SK-N-SH (cell line): Measurements from ENCODE around the gene DCAF4L1. TPM values are rescaled to one million over a fixed set of nuclear protein-coding genes. Genes with fewer than 3 reads are reported as not detected.

ENCODE experiments used
- CTCF ChIA-PET: fragments of 300-600, 350-600 bp; formaldehyde crosslinking; extraction: SDS; loops from one replicate; lab custom pipeline; 2021; lab: Yijun Ruan, JAX
- POLR2A ChIA-PET: fragments of 350-600 bp; sonication (Branson Sonifier 250); formaldehyde crosslinking; extraction: SDS; loops from one replicate; lab custom pipeline; 2020; ENCODE audit warnings: antibody characterized with exemption, inconsistent platforms; lab: Yijun Ruan, JAX
- DNase-seq: peaks from one replicate; pipeline ENCODE4 v3.0.0; 2012
- H2AFZ ChIP-seq: fragments of 200-600 bp; sonication (generic); 2 replicates; pipeline ENCODE4 v1.8.1; 2016; ENCODE audit warnings: antibody characterized with exemption, mild to moderate bottlenecking, low read depth
- H3F3A ChIP-seq: fragments of 200-600 bp; sonication (generic); replicated peaks from 2 replicates; pipeline ENCODE3; 2016; ENCODE audit warnings: antibody characterized with exemption, mild to moderate bottlenecking; ENCODE audit not compliant: insufficient read depth
- H3K27ac ChIP-seq, 2 experiments: fragments of 200-500 bp in 1 of 2; fragments of 200-600 bp in 1 of 2; sonication (Bioruptor generic) in 1 of 2; sonication (generic), shearing (Covaris generic) in 1 of 2; 2 replicates each; pipeline versions ENCODE4 v1.5.1 to v1.6.1; 2014 to 2016; ENCODE audit warnings: low read depth in 2 of 2, inconsistent platforms in 1 of 2, low read length in 1 of 2, mild to moderate bottlenecking in 1 of 2, mixed read lengths in 1 of 2
- H3K27me3 ChIP-seq: fragments of 200-600 bp; sonication (generic), shearing (Covaris generic); 2 replicates; pipeline ENCODE4 v1.6.1; 2016; ENCODE audit warnings: mixed run types; ENCODE audit not compliant: insufficient read depth
- H3K36me3 ChIP-seq, 2 experiments: fragments of 200-500 bp in 1 of 2; fragments of 200-600 bp in 1 of 2; sonication (Bioruptor generic) in 1 of 2; sonication (generic) in 1 of 2; replicated peaks in 1 of 2; 2 replicates each; pipeline versions ENCODE3 to v1.5.1; 2014 to 2016; ENCODE audit warnings: low read length in 1 of 2, mild to moderate bottlenecking in 1 of 2; ENCODE audit not compliant: insufficient read depth in 2 of 2, control insufficient read depth in 1 of 2
- H3K4me1 ChIP-seq, 2 experiments: fragments of 200-500 bp in 1 of 2; fragments of 200-600 bp in 1 of 2; sonication (Bioruptor generic) in 1 of 2; sonication (generic), shearing (Covaris generic) in 1 of 2; 2 replicates each; pipeline versions ENCODE4 v1.5.1 to v1.6.1; 2014 to 2016; ENCODE audit warnings: low read depth in 1 of 2, low read length in 1 of 2, mixed run types in 1 of 2; ENCODE audit not compliant: insufficient read depth in 2 of 2, control insufficient read depth in 1 of 2
- H3K4me2 ChIP-seq: fragments of 200-600 bp; sonication (generic), shearing (Covaris generic); 2 replicates; pipeline ENCODE4 v1.6.1; 2017; ENCODE audit warnings: mixed run types
- H3K4me3 ChIP-seq, 2 experiments: fragments of 200-500 bp in 1 of 2; fragments of 200-600 bp in 1 of 2; sonication (Bioruptor generic) in 1 of 2; sonication (generic), shearing (Covaris generic) in 1 of 2; 2 replicates each; pipeline versions ENCODE4 v1.5.1 to v1.8.1; 2014 to 2016; ENCODE audit warnings: low read depth in 2 of 2, inconsistent platforms in 1 of 2, low read length in 1 of 2, mild to moderate bottlenecking in 1 of 2, mixed read lengths in 1 of 2, moderate library complexity in 1 of 2
- H3K79me2 ChIP-seq: fragments of 200-600 bp; sonication (generic); 2 replicates; pipeline ENCODE4 v1.8.1; 2017; ENCODE audit warnings: mild to moderate bottlenecking; ENCODE audit not compliant: insufficient read depth
- H3K9ac ChIP-seq: fragments of 200-600 bp; sonication (generic); 2 replicates; pipeline ENCODE4 v1.6.1; 2017; ENCODE audit warnings: mixed run types
- H3K9me2 ChIP-seq: fragments of 200-600 bp; sonication (generic); 2 replicates; pipeline ENCODE4 v1.6.1; 2017; ENCODE audit warnings: mixed run types
- H3K9me3 ChIP-seq: fragments of 200-600 bp; sonication (generic); 2 replicates; pipeline ENCODE4 v1.6.1; 2017; ENCODE audit warnings: mixed run types, mild to moderate bottlenecking, moderate library complexity
- H4K20me1 ChIP-seq: fragments of 200-600 bp; sonication (generic); 2 replicates; pipeline ENCODE4 v1.6.1; 2017; ENCODE audit warnings: mild to moderate bottlenecking, mixed run types; ENCODE audit not compliant: insufficient read depth
- FOXM1 ChIP-seq: IDR thresholded peaks from 2 replicates; pipeline ENCODE4 v1.4.0; 2012; ENCODE audit warnings: low read depth, mild to moderate bottlenecking
- GABPA ChIP-seq: IDR thresholded peaks from 2 replicates; pipeline ENCODE4 v1.4.0; 2012; ENCODE audit warnings: low read depth, mild to moderate bottlenecking
- NRF1 ChIP-seq: IDR thresholded peaks from 2 replicates; pipeline ENCODE4 v1.6.1; 2012; ENCODE audit warnings: low read depth, mild to moderate bottlenecking, low read length
- RFX5 ChIP-seq: IDR thresholded peaks from 2 replicates; pipeline ENCODE4 v1.6.1; 2012; ENCODE audit warnings: mild to moderate bottlenecking, improper control_type of control experiment, low read length
- SIN3A ChIP-seq: IDR thresholded peaks from 2 replicates; pipeline ENCODE4 v1.6.1; 2012; ENCODE audit warnings: low read depth, mild to moderate bottlenecking, low read length, moderate library complexity, borderline replicate concordance
- TAF1 ChIP-seq: IDR thresholded peaks from 2 replicates; pipeline ENCODE4 v1.6.1; 2012; ENCODE audit warnings: low read depth, mild to moderate bottlenecking, low read length, moderate library complexity, borderline replicate concordance
- TEAD4 ChIP-seq: IDR thresholded peaks from 2 replicates; pipeline ENCODE4 v1.4.0; 2012; ENCODE audit warnings: mild to moderate bottlenecking, borderline replicate concordance; ENCODE audit not compliant: insufficient read depth
- WGBS: methylation state at CpG from one replicate; pipeline ENCODE4 v1.1.6; 2017; ENCODE audit warnings: low lambda C conversion rate; 5-methylcytosine and 5-hydroxymethylcytosine counted together
- polyA plus RNA-seq, 3 experiments: library from polyadenylated mRNA; depleted of rRNA; stranded (reverse); fragments of >200 nt; gene quantifications; 2 replicates each; pipeline ENCODE4 v1.2.3, GENCODE V29; 2012
- TF ChIP-seq, protein P1 (sequence below): IDR thresholded peaks from 2 replicates; pipeline ENCODE4 v1.6.1; 2012; ENCODE audit warnings: mild to moderate bottlenecking, low read depth, low read length, moderate library complexity
- TF ChIP-seq, protein P2 (sequence below): IDR thresholded peaks from 2 replicates; pipeline ENCODE4 v1.4.0; 2012; ENCODE audit warnings: low read depth, borderline replicate concordance
- TF ChIP-seq, protein P3 (sequence below): IDR thresholded peaks from 2 replicates; pipeline ENCODE4; 2012
- TF ChIP-seq, protein P4 (sequence below): fragments of 150-350 bp; IDR thresholded peaks from 2 replicates; pipeline ENCODE4 v1.6.1; 2016; ENCODE audit warnings: mild to moderate bottlenecking, low read depth, low read length

DCAF4L1 gene
- polyA plus RNA-seq, 1 of the 3 experiments (the other 2 are of a cell fraction): 0.05 TPM

DNA sequence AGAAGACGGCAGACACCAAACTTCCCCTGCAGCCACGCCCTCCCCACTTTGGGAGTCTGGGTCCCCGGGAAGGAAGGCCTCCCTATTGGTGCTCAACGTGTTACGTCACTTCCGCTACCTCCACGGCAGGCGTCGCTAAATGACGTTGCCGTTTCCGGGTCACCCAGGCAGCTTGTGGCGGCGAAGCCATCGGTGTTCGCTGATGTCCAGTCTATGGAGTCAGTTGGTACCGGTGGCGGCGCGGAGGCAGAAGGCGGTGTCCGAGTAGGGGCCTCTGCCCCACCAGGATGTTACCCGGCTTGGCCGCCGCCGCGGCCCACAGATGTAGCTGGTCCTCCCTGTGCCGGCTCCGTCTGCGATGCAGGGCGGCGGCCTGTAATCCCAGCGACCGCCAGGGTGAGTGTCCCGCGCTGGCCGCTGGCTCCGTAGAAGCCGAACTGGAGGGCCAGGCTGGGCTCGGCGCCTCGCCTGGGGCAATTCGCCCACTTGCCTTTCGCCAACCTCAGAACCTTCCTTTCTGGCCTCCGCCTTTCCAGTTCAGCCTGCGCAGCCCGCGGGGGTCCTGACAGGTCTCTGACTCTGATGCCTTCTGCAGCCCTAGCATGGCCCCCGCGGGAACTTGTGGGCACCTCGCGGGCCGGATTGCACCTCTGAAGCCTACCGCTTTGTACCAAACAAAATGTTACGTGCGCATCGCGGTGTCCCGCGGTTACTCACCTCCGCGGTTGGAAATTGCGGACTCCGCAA is 9.0 kb downstream of the DCAF4L1 start, which contains the start of gene SLC30A9 (continued):
- TF ChIP-seq, protein P1, sequence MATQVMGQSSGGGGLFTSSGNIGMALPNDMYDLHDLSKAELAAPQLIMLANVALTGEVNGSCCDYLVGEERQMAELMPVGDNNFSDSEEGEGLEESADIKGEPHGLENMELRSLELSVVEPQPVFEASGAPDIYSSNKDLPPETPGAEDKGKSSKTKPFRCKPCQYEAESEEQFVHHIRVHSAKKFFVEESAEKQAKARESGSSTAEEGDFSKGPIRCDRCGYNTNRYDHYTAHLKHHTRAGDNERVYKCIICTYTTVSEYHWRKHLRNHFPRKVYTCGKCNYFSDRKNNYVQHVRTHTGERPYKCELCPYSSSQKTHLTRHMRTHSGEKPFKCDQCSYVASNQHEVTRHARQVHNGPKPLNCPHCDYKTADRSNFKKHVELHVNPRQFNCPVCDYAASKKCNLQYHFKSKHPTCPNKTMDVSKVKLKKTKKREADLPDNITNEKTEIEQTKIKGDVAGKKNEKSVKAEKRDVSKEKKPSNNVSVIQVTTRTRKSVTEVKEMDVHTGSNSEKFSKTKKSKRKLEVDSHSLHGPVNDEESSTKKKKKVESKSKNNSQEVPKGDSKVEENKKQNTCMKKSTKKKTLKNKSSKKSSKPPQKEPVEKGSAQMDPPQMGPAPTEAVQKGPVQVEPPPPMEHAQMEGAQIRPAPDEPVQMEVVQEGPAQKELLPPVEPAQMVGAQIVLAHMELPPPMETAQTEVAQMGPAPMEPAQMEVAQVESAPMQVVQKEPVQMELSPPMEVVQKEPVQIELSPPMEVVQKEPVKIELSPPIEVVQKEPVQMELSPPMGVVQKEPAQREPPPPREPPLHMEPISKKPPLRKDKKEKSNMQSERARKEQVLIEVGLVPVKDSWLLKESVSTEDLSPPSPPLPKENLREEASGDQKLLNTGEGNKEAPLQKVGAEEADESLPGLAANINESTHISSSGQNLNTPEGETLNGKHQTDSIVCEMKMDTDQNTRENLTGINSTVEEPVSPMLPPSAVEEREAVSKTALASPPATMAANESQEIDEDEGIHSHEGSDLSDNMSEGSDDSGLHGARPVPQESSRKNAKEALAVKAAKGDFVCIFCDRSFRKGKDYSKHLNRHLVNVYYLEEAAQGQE: no peak; the same call in 1 of the 2 replicates
- TF ChIP-seq SIN3A (0 out of 2 replicates have a peak, but pooled peaks have one; percentile 15), NRF1 (no peak), GABPA (peak; percentile 89), FOXM1 (no peak), RFX5 (0 out of 2 replicates have a peak, but pooled peaks have one; percentile 53), TEAD4 (no peak), TAF1 (peak; percentile 64)
- TF ChIP-seq, protein P2, sequence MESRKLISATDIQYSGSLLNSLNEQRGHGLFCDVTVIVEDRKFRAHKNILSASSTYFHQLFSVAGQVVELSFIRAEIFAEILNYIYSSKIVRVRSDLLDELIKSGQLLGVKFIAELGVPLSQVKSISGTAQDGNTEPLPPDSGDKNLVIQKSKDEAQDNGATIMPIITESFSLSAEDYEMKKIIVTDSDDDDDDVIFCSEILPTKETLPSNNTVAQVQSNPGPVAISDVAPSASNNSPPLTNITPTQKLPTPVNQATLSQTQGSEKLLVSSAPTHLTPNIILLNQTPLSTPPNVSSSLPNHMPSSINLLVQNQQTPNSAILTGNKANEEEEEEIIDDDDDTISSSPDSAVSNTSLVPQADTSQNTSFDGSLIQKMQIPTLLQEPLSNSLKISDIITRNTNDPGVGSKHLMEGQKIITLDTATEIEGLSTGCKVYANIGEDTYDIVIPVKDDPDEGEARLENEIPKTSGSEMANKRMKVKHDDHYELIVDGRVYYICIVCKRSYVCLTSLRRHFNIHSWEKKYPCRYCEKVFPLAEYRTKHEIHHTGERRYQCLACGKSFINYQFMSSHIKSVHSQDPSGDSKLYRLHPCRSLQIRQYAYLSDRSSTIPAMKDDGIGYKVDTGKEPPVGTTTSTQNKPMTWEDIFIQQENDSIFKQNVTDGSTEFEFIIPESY: no peak

DNA sequence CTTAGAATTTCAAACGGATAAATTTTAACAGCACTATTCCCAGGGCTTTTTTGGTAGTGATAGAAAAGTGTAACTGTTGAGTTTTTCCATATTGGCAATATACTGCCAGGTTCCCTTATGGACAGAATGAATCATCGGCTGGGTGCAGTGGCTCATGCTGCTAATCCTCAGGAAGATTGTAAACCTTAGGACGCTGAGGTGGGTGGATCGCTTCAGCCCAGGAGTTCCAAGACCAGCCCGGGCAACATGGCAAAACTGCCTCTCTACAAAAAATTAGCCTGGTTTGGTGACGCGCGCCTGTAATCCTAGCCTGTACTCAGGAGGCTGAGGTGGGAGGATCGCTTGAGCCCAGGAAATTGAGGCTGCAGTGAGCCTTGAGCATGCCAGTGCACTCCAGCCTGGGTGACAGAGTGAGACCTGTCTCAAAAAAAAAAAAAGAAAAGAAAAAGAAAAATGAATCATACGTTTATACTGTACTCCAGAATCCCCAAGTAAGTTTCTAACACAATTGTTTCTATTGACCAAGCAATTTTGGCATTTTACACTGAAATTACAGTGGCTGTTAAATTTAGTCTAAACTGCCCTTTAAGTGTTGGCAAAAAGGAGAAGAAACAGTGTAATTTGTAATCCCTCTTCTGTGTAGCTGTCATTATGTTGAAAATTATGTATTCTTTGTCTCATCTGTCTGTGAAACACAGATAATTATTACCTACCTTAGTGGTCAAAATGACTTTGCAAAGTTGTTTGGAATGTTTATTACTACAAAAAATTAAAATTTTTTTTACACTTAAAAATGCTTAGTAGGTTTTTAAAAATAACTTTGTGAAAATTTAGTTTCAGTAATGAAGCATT is 10.6 kb downstream of the DCAF4L1 start:
- Histone ChIP-seq H3K4me3 (peak overlapping the region; percentile 71 to 98; a peak in 3 of 4 replicates), H3K4me1 (peaks cover 16 to 17% of the 10 kb centered on the region in 2 experiments; a peak in 3 of 4 replicates), H3K27me3 (no peaks in the 10 kb centered on the region), H3K79me2 (peaks cover 81% of the 10 kb centered on the region), H2AFZ (no peak overlapping the region; the same call in 1 of the 2 replicates), H4K20me1 (peaks cover 23% of the 10 kb centered on the region), H3K27ac (no peak overlapping the region), H3F3A (no peaks in the 10 kb centered on the region), H3K4me2 (peak overlapping the region; percentile 76), H3K9me2 (no peaks in the 10 kb centered on the region), H3K9ac (peak overlapping the region; percentile 85; the same call in 1 of the 2 replicates), H3K9me3 (no peaks in the 10 kb centered on the region), H3K36me3 (peaks cover 6% of the 10 kb centered on the region in 2 experiments)
- no peak for DNase-seq
- 74% methylated on average over 10 of the region's 10 CpGs for WGBS
- TF ChIP-seq, protein P3, sequence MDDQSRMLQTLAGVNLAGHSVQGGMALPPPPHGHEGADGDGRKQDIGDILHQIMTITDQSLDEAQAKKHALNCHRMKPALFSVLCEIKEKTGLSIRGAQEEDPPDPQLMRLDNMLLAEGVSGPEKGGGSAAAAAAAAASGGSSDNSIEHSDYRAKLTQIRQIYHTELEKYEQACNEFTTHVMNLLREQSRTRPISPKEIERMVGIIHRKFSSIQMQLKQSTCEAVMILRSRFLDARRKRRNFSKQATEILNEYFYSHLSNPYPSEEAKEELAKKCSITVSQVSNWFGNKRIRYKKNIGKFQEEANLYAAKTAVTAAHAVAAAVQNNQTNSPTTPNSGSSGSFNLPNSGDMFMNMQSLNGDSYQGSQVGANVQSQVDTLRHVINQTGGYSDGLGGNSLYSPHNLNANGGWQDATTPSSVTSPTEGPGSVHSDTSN: no peak
- TF ChIP-seq, protein P2: no peak
- TF ChIP-seq, protein P4, sequence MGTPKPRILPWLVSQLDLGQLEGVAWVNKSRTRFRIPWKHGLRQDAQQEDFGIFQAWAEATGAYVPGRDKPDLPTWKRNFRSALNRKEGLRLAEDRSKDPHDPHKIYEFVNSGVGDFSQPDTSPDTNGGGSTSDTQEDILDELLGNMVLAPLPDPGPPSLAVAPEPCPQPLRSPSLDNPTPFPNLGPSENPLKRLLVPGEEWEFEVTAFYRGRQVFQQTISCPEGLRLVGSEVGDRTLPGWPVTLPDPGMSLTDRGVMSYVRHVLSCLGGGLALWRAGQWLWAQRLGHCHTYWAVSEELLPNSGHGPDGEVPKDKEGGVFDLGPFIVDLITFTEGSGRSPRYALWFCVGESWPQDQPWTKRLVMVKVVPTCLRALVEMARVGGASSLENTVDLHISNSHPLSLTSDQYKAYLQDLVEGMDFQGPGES: no peak
- ChIA-PET CTCF (no interaction called here), POLR2A (no interaction called here)
